ENCODE measurements around the gene SRCAP.

DNA sequence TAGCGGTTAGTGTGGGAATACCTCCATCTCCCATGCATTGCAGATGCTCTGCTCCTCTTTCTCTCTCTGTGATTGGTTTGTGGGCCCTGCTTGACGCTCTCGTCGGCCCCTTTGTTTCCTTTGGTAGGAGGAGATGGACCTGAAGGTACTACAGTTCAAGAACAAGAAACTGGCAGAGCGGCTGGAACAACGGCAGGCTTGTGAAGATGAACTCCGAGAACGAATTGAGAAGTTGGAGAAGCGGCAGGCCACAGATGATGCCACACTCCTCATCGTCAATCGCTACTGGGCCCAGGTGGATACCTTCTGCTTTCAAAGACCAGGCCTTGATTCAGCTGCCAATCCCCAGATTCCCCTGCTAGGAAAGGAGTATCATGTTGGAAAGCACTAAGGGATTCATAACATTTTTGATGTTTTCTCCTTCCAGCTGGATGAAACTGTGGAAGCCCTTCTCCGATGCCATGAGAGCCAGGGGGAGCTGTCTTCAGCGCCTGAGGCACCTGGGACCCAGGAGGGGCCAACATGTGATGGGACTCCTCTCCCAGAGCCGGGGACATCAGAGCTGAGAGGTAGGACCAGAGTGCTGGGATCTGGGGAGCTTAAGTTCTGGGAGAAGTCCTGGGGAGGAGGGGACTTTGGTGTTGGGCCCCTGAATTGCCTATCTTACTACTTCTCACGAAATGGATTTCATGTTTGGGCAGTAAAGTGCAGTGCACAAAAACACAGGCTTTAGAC lies 64.2 kb downstream of the SRCAP start:
- TF ChIP-seq, protein P1, sequence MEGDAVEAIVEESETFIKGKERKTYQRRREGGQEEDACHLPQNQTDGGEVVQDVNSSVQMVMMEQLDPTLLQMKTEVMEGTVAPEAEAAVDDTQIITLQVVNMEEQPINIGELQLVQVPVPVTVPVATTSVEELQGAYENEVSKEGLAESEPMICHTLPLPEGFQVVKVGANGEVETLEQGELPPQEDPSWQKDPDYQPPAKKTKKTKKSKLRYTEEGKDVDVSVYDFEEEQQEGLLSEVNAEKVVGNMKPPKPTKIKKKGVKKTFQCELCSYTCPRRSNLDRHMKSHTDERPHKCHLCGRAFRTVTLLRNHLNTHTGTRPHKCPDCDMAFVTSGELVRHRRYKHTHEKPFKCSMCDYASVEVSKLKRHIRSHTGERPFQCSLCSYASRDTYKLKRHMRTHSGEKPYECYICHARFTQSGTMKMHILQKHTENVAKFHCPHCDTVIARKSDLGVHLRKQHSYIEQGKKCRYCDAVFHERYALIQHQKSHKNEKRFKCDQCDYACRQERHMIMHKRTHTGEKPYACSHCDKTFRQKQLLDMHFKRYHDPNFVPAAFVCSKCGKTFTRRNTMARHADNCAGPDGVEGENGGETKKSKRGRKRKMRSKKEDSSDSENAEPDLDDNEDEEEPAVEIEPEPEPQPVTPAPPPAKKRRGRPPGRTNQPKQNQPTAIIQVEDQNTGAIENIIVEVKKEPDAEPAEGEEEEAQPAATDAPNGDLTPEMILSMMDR (conservative IDR thresholded peaks at IDR 0.05; ENCODE audit: low read length) = no peak
- TF ChIP-seq EZH2phosphoT487 (IDR thresholded peaks at IDR 0.05; ENCODE audit: borderline replicate concordance) = no peak

Measured in Loucy (cell line).